T-helper 17 cell (primary cell): ENCODE results near the gene ZSWIM6. TPM values are rescaled to one million over a fixed set of nuclear protein-coding genes. Genes with fewer than 3 reads are reported as not detected.
A peak's percentile ranks its signal among the peaks of the same experiment; 100 is the strongest.

Source experiments
- ATAC-seq: fragments of 150-1000 bp; cut with Tn5 transposase; 2 replicates; pipeline ENCODE4 v1.10.0; 2021; ENCODE audit warnings: mild to moderate bottlenecking, moderate library complexity
- DNase-seq, 3 donors: peaks; one replicate each; pipeline versions ENCODE4 v3.0.0 to v3.0.0-alpha.2; 2020 to 2021
- H3K9me3 ChIP-seq: one replicate; pipeline ENCODE4 v1.7.0; 2013; ENCODE audit warnings: low read length, mild to moderate bottlenecking; ENCODE audit not compliant: control insufficient read depth, poor library complexity, severe bottlenecking
- H3K27ac Mint-ChIP-seq: one replicate; pipeline ENCODE4 v1.8.0; 2022; ENCODE audit warnings: mild to moderate bottlenecking, moderate library complexity, mixed read lengths
- H3K27me3 Mint-ChIP-seq: one replicate; pipeline ENCODE4 v1.8.0; 2022; ENCODE audit warnings: mixed read lengths
- H3K36me3 Mint-ChIP-seq: one replicate; pipeline ENCODE4 v1.8.0; 2022; ENCODE audit warnings: low read depth, mixed read lengths
- H3K4me1 Mint-ChIP-seq: one replicate; pipeline ENCODE4 v1.8.0; 2022; ENCODE audit warnings: mild to moderate bottlenecking, mixed read lengths
- H3K4me3 Mint-ChIP-seq: one replicate; pipeline ENCODE4 v1.8.0; 2022; ENCODE audit warnings: mild to moderate bottlenecking, moderate library complexity, mixed read lengths
- total RNA-seq, 4 donors: library from RNA in 2 of 4; stranded (reverse) in 2 of 4; gene quantifications; one replicate each; pipeline ENCODE4 v1.2.3 and lab custom pipeline; 2022 to 2026

ZSWIM6 gene
- total RNA-seq, 2 donors from 2014 or later: 6.5 to 8.7 TPM

- no peaks in the 10 kb centered on the region for H3K9me3 ChIP-seq
- no peak overlapping the region for H3K4me3 Mint-ChIP-seq
- DNase-seq: no peak
- H3K4me1 Mint-ChIP-seq: peaks cover 3% of the 10 kb centered on the region
- H3K36me3 Mint-ChIP-seq: peaks cover 2% of the 10 kb centered on the region
- no peak overlapping the region for H3K27ac Mint-ChIP-seq
- H3K27me3 Mint-ChIP-seq: peaks cover 19% of the 10 kb centered on the region
- ATAC-seq: no peak
These were observed 33.5 kb upstream of the ZSWIM6 start for GRCh38 chr5:61298580-61298979.

DNA sequence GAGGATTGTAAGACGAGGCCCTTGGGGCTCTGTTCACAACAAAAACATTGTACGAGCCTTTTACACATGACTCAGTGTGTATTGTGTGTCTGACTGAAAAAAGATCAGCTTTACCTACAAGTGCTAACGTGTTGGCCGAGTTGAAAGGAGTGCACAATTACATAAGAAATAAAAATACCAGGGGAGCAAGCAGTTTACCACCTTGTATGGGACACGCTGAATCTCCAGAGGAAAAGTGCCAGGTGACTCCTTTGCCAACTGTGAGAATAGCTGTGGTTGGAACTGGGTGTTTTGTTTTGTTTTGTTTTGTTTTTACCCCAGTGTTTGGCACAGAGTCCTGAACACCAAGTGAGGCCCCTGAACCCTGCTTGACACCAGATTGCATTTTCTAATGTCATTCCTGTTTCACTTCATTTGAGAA lies 32.8 kb upstream of the ZSWIM6 start:
- no peak overlapping the region for H3K27ac Mint-ChIP-seq

GRCh38 chr5:61301341-61302199 lies 30.5 kb upstream of the ZSWIM6 start:
- Mint-ChIP-seq H3K4me3 (no peak overlapping the region), H3K27me3 (peaks cover 31% of the 10 kb centered on the region), H3K27ac (no peak overlapping the region), H3K36me3 (peaks cover 3% of the 10 kb centered on the region), H3K4me1 (peaks cover 6% of the 10 kb centered on the region)
- H3K9me3 ChIP-seq: no peaks in the 10 kb centered on the region
- ATAC-seq: no peak
- DNase-seq: no peak

More for the DNA sequence above, 32.8 kb upstream of the ZSWIM6 start:
- peaks cover 2% of the 10 kb centered on the region for H3K36me3 Mint-ChIP-seq
- peaks cover 19% of the 10 kb centered on the region for H3K27me3 Mint-ChIP-seq
- ATAC-seq: no peak
- DNase-seq: no peak
- no peaks in the 10 kb centered on the region for H3K9me3 ChIP-seq
- no peak overlapping the region for H3K4me3 Mint-ChIP-seq
- H3K4me1 Mint-ChIP-seq: peaks cover 3% of the 10 kb centered on the region

DNA sequence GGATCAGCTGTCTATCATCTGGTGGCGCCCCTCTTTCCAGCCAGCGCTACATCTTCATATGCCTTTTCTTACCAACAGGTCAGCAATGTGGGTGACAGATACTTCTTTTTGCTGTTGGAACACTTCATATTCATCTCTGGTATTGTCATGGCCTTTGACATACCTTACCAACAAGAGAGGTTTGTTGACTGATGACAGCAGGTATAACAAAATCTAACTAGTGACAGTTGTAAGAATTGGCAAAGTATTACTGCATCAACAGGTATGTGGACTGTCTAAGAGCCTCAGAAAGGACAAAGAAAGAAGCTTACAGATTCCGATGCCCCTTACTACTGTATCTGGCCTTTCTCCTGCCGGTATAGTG lies 29.9 kb upstream of the ZSWIM6 start:
- Mint-ChIP-seq H3K36me3 (peaks cover 3% of the 10 kb centered on the region), H3K27ac (no peak overlapping the region), H3K27me3 (peaks cover 37% of the 10 kb centered on the region), H3K4me3 (no peak overlapping the region), H3K4me1 (peaks cover 6% of the 10 kb centered on the region)
- no peak for DNase-seq
- no peaks in the 10 kb centered on the region for H3K9me3 ChIP-seq
- ATAC-seq: no peak

DNA sequence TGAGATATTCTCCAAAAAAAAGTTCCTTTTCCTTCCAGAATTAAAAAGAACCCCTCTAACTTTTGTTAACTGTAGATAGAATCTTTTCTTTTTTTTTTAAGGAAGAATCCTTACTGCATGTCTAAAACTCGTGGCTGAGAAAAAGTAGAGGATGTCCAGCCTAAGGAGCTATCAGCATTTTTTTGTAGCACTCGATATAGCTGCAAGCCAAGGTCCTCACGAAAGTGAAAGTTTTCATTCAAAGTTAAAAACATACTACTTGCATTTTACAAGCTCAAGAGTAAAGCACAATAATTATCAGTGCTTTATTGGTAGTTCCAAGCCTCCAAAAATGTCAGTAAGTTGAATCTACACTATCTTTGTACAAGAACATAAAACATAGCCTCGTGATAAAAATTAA lies 28.7 kb upstream of the ZSWIM6 start:
- ATAC-seq (no peak), DNase-seq (no peak)
- no peaks in the 10 kb centered on the region for H3K9me3 ChIP-seq
- H3K4me1 Mint-ChIP-seq: peaks cover 6% of the 10 kb centered on the region
- H3K36me3 Mint-ChIP-seq: peaks cover 3% of the 10 kb centered on the region
- peaks cover 40% of the 10 kb centered on the region for H3K27me3 Mint-ChIP-seq
- H3K27ac Mint-ChIP-seq: no peak overlapping the region
- H3K4me3 Mint-ChIP-seq: no peak overlapping the region

DNA sequence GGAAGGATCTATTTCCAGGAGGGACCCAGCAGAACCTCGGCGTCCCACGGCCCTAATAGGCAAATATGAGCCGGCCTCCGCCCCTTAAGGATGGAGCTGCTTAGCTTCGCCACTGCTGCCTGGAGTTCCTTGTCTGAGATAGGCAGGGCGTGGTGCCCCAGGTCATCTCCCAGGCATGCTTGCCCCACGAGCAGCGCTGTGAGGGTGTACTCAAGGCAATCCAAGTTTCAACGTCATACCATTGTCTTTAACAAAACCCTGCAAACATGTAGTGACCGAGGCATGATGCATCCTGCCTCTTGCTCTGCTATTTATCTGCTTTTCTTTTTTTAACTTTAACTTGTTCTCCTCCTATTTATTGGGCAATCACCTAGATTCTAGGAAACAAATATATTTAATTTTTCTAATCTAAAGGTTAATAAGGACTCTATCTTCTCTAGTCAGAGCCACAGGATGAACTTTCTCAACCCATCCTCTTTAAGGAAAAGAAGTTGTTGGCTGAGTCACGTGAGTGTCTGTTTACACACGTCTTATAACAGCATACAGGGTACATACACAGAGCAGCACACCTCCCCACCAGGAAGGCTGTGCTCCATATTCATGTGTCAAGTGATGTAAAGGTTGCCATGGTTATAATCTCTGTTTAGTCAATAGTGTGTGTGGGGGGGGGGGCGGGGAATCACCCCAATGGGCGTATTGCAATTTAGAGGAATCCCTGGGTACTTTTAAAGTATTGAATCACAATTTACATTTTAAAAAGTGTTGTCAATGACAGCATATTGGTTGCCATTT lies 27.3 kb upstream of the ZSWIM6 start:
- Mint-ChIP-seq H3K4me1 (peaks cover 3% of the 10 kb centered on the region), H3K4me3 (no peak overlapping the region), H3K27me3 (peaks cover 48% of the 10 kb centered on the region), H3K27ac (peak overlapping the region; percentile 61), H3K36me3 (peaks cover 3% of the 10 kb centered on the region)
- ATAC-seq: peak; percentile 88
- DNase-seq: peak in 1 of 3 donors; percentile 13
- no peaks in the 10 kb centered on the region for H3K9me3 ChIP-seq

DNA sequence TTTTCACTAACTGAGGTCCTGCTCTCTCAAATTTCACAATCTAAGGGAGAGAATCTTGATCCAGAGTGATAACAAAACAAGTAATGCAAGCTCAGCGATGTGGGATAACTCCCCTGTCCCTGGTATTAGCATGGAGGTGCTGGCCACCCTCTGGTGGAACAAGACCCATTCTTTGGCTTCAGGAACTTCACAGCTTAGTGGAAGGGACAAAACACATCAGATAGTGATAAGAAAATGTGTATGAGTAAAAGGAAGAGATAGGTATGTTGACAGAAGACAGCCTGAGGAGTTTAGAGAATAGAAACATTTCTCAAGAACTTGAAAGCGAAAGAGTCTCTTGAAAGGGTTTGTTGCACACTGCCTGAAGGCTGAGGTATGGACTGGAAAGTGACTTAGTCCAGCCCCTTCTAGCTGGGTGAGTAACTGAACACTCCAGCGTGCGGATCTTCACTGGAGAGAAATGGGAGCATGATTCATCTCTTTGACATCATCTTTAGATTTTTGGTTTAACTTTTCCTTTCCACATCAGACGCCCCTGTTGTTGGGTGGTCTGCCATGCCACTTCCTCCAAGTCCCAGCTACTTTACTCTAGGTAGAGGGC lies 25.4 kb upstream of the ZSWIM6 start:
- no peaks in the 10 kb centered on the region for H3K9me3 ChIP-seq
- no peak for DNase-seq
- peaks cover 3% of the 10 kb centered on the region for H3K4me1 Mint-ChIP-seq
- H3K36me3 Mint-ChIP-seq: peaks cover 4% of the 10 kb centered on the region
- H3K4me3 Mint-ChIP-seq: no peak overlapping the region
- H3K27ac Mint-ChIP-seq: no peak overlapping the region
- no peak for ATAC-seq
- H3K27me3 Mint-ChIP-seq: peaks cover 58% of the 10 kb centered on the region

DNA sequence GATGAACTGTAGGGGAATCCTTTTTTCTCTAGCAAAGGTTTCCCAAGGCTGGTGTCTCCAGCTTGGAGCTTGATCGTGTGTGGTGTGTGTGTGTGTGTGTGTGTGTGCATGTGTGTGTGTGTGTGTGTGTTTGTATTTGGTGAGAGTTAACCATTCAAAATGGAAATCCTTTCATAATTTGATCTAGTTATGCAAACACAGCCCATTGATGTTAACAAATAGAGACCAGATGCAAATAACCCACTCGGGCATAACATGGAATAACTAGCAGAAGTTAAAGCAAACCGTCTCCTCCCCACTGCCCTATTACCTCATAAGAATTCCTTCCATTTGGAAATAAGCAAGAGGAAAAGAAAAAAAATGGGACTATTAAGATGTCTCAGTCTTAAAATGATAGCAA lies 24.9 kb upstream of the ZSWIM6 start:
- Mint-ChIP-seq H3K27ac (no peak overlapping the region), H3K4me3 (no peak overlapping the region), H3K4me1 (peaks cover 3% of the 10 kb centered on the region), H3K27me3 (peaks cover 62% of the 10 kb centered on the region), H3K36me3 (peaks cover 4% of the 10 kb centered on the region)
- ATAC-seq: no peak
- DNase-seq: no peak
- H3K9me3 ChIP-seq: no peaks in the 10 kb centered on the region

DNA sequence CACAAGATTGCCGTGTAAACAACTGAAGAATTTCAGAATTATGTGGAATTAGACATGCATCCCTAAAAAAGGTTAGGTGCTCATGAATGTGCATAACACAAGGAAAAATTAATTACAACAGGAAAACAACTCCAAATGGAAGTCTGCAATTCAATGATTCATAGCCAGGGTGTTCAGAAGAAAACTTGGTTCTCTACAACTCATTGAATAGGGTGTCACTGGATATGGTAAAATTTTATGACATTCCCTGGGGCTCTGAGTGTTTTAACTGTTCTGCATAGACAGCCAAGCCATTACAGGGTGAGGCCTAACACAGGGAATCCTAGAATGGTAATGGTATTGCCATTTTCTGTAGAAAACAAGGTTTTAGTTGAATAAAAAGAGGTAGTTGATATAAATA lies 24.4 kb upstream of the ZSWIM6 start:
- no peak overlapping the region for H3K27ac Mint-ChIP-seq
- no peak for DNase-seq
- H3K4me1 Mint-ChIP-seq: peaks cover 3% of the 10 kb centered on the region
- no peaks in the 10 kb centered on the region for H3K9me3 ChIP-seq
- H3K4me3 Mint-ChIP-seq: no peak overlapping the region
- ATAC-seq: no peak
- peaks cover 4% of the 10 kb centered on the region for H3K36me3 Mint-ChIP-seq
- peaks cover 61% of the 10 kb centered on the region for H3K27me3 Mint-ChIP-seq

DNA sequence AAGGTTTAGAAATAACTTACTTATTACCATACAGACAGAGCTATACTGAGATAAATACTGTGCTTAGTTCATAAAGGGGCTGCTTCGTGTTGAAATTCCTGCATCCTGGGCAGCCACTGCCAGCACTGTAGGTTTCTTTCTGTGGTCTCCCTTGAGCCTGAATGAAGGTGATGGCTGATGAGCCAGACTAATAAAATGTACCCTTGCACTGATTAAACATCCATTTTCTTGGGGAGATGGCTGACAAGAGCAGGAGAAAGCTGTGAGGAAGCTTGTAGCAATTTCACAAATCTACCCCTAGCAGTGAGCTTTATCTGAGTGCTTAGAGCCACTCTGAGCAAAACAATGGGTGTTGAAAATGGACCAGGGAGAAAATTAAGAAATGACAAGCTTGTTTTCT lies 23.3 kb upstream of the ZSWIM6 start:
- Mint-ChIP-seq H3K4me3 (no peak overlapping the region), H3K36me3 (peaks cover 4% of the 10 kb centered on the region), H3K27me3 (peaks cover 62% of the 10 kb centered on the region), H3K4me1 (peaks cover 3% of the 10 kb centered on the region), H3K27ac (no peak overlapping the region)
- DNase-seq (no peak), ATAC-seq (no peak)
- no peaks in the 10 kb centered on the region for H3K9me3 ChIP-seq

- Mint-ChIP-seq H3K36me3 (peaks cover 4% of the 10 kb centered on the region), H3K4me1 (peaks cover 3% of the 10 kb centered on the region), H3K27me3 (peaks cover 62% of the 10 kb centered on the region), H3K27ac (no peak overlapping the region), H3K4me3 (no peak overlapping the region)
- no peak for ATAC-seq
- DNase-seq: no peak
- H3K9me3 ChIP-seq: no peaks in the 10 kb centered on the region
These were observed 22.9 kb upstream of the ZSWIM6 start for GRCh38 chr5:61309115-61309514.

GRCh38 chr5:61311056-61311610 lies 20.9 kb upstream of the ZSWIM6 start:
- ATAC-seq: no peak
- H3K36me3 Mint-ChIP-seq: peaks cover 6% of the 10 kb centered on the region
- no peaks in the 10 kb centered on the region for H3K9me3 ChIP-seq
- peaks cover 63% of the 10 kb centered on the region for H3K27me3 Mint-ChIP-seq
- no peak overlapping the region for H3K27ac Mint-ChIP-seq
- no peaks in the 10 kb centered on the region for H3K4me1 Mint-ChIP-seq
- DNase-seq: no peak
- no peak overlapping the region for H3K4me3 Mint-ChIP-seq
